Measurements from ENCODE around the gene FASTKD1.
"Not testable (repeated sequence)": the region's sequence is repeated elsewhere in the genome, so short reads cannot be mapped to it uniquely, and the experiment has no call there.

FASTKD1 gene

DNA sequence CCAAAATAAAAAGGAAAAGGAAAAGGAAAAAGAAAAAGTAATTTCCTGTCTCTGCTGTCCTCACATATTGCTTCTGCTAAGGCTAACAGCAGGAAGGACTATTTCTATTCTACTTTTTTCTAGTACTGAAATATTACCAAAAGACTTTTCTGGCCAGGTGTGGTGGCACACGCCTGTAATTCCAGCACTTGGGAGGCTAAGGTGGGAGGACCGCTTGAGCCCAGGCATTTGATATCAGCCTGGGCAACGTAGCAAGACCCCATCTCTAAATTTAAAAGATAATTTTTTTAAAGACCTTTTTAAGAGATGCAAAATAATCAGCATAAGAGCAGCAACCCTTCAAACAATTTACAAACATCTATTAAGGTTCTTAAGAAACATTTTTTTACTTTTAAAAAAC, 31.2 kb downstream of the FASTKD1 start:
- no peak for DNase-seq (ENCODE audit: low spot score)
- in situ Hi-C loops (cut with MboI; ENCODE audit: low pct_unique_long_range_greater_than_20kb, low sequenced_read_pairs, unreplicated experiment): loop anchor here (25.0 kb wide), 1 partner anchor 245 kb away; the partner anchor contains the start of gene SSB

DNA sequence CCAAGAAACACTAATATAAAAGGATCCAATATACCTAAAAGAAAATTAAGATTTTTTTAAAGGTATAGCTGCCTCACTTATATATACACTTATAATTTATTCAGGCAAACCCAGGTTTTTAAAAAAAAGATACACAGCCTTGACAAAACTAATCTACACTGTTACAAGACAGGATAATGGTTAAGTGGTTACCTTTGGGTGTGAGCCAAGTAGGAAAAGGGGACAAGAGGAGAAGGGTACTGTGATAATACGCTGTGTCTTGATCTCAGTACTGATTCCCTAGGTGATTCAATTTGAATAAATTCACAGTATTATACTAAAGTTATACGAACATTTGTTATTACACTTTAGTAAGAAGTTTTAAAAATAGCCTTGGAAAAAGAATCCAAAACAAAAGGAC, 33.5 kb downstream of the FASTKD1 start:
- TF ChIP-seq, protein P1, sequence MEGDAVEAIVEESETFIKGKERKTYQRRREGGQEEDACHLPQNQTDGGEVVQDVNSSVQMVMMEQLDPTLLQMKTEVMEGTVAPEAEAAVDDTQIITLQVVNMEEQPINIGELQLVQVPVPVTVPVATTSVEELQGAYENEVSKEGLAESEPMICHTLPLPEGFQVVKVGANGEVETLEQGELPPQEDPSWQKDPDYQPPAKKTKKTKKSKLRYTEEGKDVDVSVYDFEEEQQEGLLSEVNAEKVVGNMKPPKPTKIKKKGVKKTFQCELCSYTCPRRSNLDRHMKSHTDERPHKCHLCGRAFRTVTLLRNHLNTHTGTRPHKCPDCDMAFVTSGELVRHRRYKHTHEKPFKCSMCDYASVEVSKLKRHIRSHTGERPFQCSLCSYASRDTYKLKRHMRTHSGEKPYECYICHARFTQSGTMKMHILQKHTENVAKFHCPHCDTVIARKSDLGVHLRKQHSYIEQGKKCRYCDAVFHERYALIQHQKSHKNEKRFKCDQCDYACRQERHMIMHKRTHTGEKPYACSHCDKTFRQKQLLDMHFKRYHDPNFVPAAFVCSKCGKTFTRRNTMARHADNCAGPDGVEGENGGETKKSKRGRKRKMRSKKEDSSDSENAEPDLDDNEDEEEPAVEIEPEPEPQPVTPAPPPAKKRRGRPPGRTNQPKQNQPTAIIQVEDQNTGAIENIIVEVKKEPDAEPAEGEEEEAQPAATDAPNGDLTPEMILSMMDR (IDR thresholded peaks at IDR 0.05; ENCODE audit: extremely low read depth, insufficient read depth, missing control alignments): no peak
- no peak for DNase-seq (ENCODE audit: low spot score)
- in situ Hi-C loops (cut with MboI; ENCODE audit: low pct_unique_long_range_greater_than_20kb, low sequenced_read_pairs, unreplicated experiment): loop anchor here (25.0 kb wide), 1 partner anchor 247 kb away; the partner anchor contains the start of gene SSB

More for the DNA sequence above, 31.2 kb downstream of the FASTKD1 start:
- TF ChIP-seq, protein P1 (IDR thresholded peaks at IDR 0.05; ENCODE audit: extremely low read depth, insufficient read depth, missing control alignments): no peak

DNA sequence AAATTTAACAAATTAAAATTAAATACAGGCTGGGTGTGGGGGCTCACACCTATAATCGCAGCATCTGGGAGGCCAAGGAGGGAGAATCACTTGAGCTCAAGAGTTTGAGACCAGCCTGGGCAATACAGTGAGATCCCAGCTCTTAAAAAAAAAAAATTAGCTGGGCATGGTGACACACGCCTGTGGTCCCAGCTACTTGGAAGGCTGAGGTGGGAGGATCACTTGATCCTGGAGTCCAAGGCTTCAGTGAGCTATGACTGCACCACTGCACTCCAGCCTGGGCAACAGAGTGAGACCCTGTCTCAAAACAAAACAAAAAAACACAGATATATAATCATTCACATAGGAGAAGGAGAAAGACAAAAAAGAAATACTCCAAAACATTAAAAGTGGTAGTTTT, 34.2 kb downstream of the FASTKD1 start:
- in situ Hi-C loops (cut with MboI; ENCODE audit: low pct_unique_long_range_greater_than_20kb, low sequenced_read_pairs, unreplicated experiment): loop anchor here (25.0 kb wide), 1 partner anchor 248 kb away; the partner anchor contains the start of gene SSB
- not testable (repeated sequence) for DNase-seq (ENCODE audit: low spot score)

DNA sequence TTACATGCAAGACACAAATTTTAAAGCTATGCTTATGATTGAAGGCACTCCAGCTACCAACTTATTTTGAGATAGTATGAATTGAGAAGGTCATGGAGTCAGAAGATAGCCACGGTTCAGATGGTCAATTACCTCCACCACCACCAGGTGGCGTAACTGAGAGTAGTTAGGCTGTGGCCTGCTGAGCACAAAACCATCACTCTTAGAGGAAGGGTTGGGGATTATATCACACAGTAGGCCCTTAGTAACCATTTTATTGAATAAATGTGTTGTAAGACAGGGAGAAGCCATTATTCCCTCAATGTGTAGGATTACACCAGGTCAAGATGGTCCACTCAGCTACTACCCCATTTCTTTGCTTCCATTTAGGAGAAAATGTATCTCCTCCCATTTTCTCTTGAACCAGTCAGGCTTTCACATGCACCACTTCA, 45.4 kb downstream of the FASTKD1 start:
- TF ChIP-seq, protein P1 (IDR thresholded peaks at IDR 0.05; ENCODE audit: extremely low read depth, insufficient read depth, missing control alignments): peak; percentile 82
- DNase-seq (ENCODE audit: low spot score): peak; percentile 47
- in situ Hi-C loops (cut with MboI; ENCODE audit: low pct_unique_long_range_greater_than_20kb, low sequenced_read_pairs, unreplicated experiment): loop anchor here (25.0 kb wide), 1 partner anchor 259 kb away; the partner anchor contains the start of gene SSB

DNA sequence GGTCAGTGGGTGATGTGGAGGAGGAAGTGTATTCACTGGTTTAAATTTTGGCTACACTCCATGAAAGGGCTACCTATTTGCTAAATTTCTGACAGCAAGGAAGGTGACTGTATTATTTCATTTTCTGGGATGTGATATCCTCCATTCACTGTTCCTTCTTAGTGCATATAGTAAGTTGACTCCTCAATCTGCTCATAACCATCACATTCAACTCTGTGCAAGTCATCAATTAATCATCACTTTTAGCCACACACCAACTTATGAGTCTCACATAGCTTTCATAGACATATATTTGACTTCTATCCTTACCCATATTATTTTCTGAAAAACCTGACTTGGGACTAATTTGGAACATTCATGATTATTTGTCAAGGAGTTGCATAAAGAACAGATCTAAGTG, 47.2 kb downstream of the FASTKD1 start:
- no peak for DNase-seq (ENCODE audit: low spot score)
- in situ Hi-C loops (cut with MboI; ENCODE audit: low pct_unique_long_range_greater_than_20kb, low sequenced_read_pairs, unreplicated experiment): loop anchor here (25.0 kb wide), 1 partner anchor 261 kb away; the partner anchor contains the start of gene SSB
- TF ChIP-seq, protein P1 (IDR thresholded peaks at IDR 0.05; ENCODE audit: extremely low read depth, insufficient read depth, missing control alignments): no peak

DNA sequence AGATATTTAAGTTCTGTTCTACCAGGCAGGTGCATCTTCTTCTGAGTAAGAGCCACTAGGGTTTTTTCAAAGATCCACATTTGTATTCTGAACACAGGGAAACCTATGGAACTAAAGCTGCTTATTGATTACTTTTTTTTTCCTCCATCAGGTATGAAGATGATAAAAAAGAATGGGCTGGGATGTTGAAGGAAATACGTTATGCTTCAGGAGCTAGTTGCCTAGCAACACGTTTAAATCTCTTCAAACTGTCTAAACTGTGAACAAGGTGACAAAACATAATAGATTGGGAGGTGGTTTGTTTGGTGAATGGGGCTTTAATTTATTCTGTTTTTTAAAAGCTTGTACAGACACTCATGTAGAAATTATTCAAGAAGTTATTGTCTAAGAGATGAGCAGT, 48.2 kb downstream of the FASTKD1 start:
- DNase-seq (ENCODE audit: low spot score): no peak

DNA sequence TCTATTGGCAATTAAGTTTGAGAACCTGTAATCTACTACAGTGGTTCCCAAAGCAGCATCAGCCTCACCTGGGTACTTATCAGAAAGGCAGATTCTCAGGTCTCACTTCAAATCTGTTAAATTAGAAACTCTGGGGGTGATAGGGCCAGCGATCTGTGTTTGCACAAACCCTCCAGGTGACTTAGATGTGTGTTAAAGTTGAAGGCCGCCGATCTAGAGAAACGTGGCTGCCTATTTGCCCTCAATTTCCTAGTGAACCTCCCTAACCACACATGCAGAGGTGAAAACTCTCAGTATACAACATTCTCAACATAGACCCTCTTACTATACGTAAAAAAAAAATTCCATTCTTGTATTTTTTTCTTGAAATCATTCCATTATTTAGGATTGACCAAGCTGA, 50.0 kb downstream of the FASTKD1 start:
- in situ Hi-C loops (cut with MboI; ENCODE audit: low pct_unique_long_range_greater_than_20kb, low sequenced_read_pairs, unreplicated experiment): no loop called here
- TF ChIP-seq, protein P1 (IDR thresholded peaks at IDR 0.05; ENCODE audit: extremely low read depth, insufficient read depth, missing control alignments): no peak
- DNase-seq (ENCODE audit: low spot score): no peak

More for the DNA sequence above, 48.2 kb downstream of the FASTKD1 start:
- TF ChIP-seq, protein P1 (IDR thresholded peaks at IDR 0.05; ENCODE audit: extremely low read depth, insufficient read depth, missing control alignments): no peak
- in situ Hi-C loops (cut with MboI; ENCODE audit: low pct_unique_long_range_greater_than_20kb, low sequenced_read_pairs, unreplicated experiment): loop anchor here (25.0 kb wide), 1 partner anchor 262 kb away; the partner anchor contains the start of gene SSB
